GM12864 (cell line): ENCODE results near the gene ASB17.
"Not testable (repeated sequence)": the region's sequence is repeated elsewhere in the genome, so short reads cannot be mapped to it uniquely, and the experiment has no call there.

Experiments
- DNase-seq: peaks from one replicate; pipeline ENCODE4 v3.0.0-alpha.2; 2011; ENCODE audit warnings: low read depth
- H3K4me3 ChIP-seq: 2 replicates; pipeline ENCODE4 v1.5.1; 2011; ENCODE audit warnings: mild to moderate bottlenecking, low read depth, low read length, control low read depth
- CTCF ChIP-seq: IDR thresholded peaks from 2 replicates; pipeline ENCODE4 v1.5.1; 2011; ENCODE audit warnings: low read depth, mild to moderate bottlenecking, moderate library complexity, low read length, control low read depth, inconsistent platforms; ENCODE audit errors: missing control alignments

ASB17 gene

GRCh38 chr1:75954586-75954985 is 22.4 kb upstream of the ASB17 start:
- no peak for DNase-seq
- TF ChIP-seq CTCF = no peak
- H3K4me3 ChIP-seq = no peak overlapping the region

GRCh38 chr1:75953461-75953860 is 21.3 kb upstream of the ASB17 start:
- no peak for DNase-seq
- no peak overlapping the region for H3K4me3 ChIP-seq
- TF ChIP-seq CTCF = no peak

GRCh38 chr1:75952016-75952415 is 19.8 kb upstream of the ASB17 start:
- no peak overlapping the region for H3K4me3 ChIP-seq
- DNase-seq = no peak
- TF ChIP-seq CTCF = no peak

GRCh38 chr1:75950176-75950575 is 18.0 kb upstream of the ASB17 start:
- no peak for DNase-seq
- no peak overlapping the region for H3K4me3 ChIP-seq
- no peak for TF ChIP-seq CTCF

GRCh38 chr1:75943037-75943436 is 10.8 kb upstream of the ASB17 start:
- DNase-seq, H3K4me3 ChIP-seq: not testable (repeated sequence)

- DNase-seq = no peak
- no peak for TF ChIP-seq CTCF
- H3K4me3 ChIP-seq = no peak overlapping the region
These were observed 4.8 kb upstream of the ASB17 start for GRCh38 chr1:75937034-75937433.

GRCh38 chr1:75922698-75923097 is 9.5 kb downstream of the ASB17 start:
- no peak for TF ChIP-seq CTCF
- H3K4me3 ChIP-seq = no peak overlapping the region
- no peak for DNase-seq

- no peak overlapping the region for H3K4me3 ChIP-seq
- DNase-seq = no peak
- TF ChIP-seq CTCF = no peak
These were observed 15.4 kb downstream of the ASB17 start for GRCh38 chr1:75916834-75917233.
